Femur (tissue), 1 donor: ENCODE results near the gene IQCB1.
"Not testable (repeated sequence)": the region's sequence is repeated elsewhere in the genome, so short reads cannot be mapped to it uniquely, and the experiment has no call there.

Experiments
- DNase-seq: peaks from one replicate; pipeline ENCODE4 v3.0.0-alpha.2; 2017

The IQCB1 gene

DNA sequence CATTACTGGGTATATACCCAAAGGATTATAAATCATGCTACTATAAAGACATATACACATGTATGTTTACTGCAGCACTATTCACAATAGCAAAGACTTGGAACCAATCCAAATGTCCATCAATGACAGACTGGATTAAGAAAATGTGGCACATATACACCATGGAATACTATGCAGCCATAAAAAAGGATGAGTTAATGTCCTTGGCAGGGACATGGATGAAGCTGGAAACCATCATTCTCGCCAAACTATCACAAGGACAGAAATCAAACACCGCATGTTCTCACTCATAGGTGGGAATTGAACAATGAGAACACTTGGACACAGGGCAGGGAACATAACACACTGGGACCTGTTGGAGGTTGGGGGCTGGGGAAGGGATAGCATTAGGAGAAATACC is 91.8 kb downstream of the IQCB1 start:
- DNase-seq: not testable (repeated sequence)

DNA sequence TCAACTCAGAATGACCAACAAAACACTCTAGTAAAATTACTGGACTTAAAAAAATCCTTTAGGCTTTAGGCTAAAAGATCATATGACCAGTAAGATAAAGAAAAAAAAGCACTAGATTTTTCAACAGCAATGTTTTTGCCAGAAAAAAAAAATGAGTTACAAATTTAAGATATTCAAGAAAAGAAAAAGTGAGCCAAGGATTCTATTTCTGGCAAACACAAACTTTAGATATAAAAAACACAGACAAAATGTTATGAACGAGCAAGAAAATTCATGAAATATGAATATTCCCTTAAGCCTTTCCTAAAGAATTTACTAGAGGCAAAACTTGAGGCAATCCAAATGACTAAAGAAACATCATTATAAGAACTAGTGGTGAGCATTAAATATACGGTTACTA is 94.0 kb downstream of the IQCB1 start:
- DNase-seq: no peak

DNA sequence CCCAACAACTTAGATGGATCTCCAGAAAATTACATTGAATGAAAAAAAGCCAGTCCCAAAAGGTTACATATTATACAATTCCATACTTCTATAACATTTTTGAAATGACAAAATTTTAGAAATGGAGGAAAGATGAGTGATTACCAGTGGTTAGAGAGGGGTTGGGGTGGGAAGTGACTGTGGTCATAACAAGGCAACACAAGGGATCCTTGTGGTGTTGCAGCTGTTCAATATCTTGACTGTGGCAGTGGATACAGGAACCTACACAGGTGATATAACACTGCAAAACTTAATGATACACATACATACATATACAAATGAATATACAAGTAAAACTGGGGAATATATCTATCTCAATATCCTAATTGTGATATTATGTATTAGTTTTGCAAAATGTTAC is 95.0 kb downstream of the IQCB1 start:
- DNase-seq: no peak

DNA sequence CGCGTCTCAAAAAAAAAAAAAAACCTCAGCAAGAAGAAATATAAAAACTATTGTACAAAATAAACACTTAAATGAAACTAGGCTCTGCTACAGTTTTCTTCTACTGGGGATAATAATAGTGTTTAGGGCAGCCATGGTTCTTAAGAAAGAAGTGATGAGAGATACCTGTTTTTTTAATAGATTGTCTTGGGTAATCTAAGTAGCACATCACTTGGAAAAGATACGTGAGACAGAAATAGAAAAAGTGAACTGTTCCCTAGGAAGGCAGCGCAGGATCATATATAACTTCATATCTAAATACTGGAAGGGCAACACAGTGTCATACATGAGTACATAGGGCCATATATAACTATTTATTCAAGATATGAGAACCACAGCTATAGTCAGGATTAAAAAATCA is 97.2 kb downstream of the IQCB1 start:
- no peak for DNase-seq

DNA sequence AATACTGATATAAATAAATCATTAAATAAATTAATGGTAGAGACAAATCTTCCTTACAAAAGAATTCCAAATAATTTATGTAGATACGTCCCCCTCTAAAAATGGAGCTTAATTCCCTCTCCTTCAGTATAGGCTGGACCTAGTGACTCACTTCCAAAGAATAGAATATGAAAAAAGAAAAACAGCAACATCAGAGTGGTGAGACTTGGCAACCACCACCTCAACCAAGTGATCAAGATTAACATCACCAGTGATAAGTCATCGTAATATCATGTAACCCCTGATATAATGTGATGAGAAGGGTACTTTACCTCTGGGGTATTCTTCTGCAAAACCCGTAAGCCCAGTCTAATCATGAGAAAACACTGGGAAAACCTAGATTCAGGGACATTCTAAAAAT is 98.7 kb downstream of the IQCB1 start:
- no peak for DNase-seq

DNA sequence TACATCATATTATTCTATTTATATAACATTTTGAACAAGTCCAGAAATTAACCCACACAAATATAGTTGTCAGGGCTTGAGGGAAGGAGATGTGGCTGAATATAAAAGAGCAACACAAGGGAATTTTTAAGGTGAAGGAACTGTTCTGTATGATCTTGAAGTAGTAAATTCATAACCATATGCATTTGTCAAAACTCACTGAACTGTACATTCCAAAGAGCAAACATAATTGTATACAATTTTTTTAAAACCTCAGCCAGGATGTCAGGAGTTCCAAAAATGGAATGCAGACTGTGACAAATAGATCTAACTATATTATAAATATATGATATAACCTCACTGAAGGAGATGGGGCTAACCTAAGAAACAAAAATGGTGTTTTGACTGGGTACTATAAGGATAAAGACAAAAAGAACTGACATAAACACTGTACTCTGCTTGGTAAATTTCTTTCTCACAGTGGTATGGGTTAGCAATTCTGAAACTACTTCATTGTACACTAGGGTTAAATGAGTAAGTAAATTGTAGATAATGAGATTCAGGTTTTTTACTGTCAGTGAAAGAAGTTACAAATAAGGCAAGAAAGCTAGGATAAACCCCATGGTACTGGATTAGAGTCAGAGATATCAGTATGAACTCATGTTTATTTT is 99.7 kb downstream of the IQCB1 start:
- DNase-seq: no peak

DNA sequence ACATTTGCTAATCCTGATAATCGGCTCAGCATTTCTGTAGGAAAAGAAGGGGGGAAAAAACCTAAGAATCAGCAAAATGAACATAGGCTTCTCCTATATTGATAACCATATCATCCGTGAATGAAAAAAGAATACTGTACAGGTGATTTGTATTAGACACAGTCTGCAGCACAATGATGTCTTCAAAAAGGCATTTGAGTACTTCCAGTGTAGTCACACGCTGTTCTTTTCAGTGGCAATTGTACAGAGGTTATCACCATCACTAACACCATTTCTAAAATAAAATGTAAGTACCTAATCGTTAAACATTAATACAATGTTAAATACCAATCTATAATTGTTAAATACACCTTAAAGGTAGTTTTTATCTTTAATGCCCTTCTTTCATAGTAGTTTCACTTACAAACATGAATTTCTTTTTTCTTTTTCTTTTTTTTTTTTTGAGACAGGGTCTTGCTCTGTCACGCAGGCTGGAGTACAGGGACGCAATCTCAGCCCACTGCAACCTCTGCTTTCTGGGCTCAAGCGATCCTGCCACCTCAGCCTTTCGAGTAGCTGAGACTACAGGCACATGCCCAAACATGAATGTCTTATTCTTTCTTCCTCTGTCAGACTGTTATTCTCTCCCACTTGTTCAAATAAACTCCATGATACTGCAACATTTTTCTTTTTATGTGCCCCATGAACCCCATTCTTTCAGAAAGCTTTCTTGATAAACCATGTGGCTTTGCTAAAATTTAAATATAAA is 103.7 kb downstream of the IQCB1 start:
- no peak for DNase-seq

DNA sequence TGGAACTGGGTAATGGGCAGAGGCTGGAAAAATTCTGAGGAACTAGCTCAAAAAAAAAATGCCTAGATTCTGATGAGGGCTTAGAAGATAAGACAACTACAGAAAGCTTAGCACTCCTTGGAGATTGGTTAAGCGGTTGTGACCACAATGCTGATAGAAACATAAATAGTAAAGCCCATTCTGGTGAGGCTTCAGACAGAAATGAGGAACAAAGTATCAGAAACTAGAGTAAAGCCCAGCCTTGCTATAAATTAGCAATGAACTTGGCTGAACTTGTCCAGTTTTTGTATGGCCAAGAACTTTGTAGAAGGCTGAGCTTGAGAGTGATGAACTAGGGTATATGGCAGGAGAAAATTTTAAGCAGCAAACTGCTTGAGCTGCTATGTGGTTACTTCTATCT is 110.7 kb downstream of the IQCB1 start:
- no peak for DNase-seq

DNA sequence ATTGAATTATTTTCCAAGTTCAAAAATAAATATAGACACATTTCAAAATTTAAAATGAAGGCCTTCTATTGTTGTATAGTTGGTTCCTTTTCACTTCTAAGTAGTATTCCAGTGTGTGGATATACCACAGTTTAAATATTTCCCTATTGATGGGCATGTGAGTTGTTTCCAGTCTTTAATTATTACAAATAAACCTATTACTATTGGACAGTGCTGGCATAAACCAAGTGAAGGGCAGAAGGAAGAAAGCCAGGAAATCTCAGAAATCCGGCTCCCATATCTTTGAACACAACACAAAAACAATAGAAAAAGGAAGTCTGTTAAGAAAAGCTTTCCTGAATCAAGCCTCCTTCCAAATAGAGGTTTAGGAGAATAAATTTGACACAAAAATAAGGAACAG is 111.4 kb downstream of the IQCB1 start:
- DNase-seq: no peak

DNA sequence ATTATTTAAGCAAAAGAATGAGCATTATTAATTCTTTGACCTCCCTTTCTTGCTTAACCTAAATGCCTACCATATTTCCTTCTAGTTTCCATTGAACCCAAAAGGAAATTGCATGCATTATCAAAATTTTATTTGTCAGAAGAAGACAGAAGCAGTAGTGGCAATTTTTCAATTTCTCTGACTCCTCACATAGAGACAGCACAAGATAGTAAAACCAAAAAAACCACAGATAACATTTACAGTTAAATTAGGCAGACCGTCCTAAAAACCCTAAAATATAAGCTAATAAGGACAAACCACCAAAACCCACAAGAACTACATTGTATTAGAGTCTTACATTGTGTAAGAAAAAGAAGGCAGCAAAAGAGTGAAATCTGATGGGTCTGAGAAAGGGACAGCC is 112.4 kb downstream of the IQCB1 start:
- DNase-seq: no peak

DNA sequence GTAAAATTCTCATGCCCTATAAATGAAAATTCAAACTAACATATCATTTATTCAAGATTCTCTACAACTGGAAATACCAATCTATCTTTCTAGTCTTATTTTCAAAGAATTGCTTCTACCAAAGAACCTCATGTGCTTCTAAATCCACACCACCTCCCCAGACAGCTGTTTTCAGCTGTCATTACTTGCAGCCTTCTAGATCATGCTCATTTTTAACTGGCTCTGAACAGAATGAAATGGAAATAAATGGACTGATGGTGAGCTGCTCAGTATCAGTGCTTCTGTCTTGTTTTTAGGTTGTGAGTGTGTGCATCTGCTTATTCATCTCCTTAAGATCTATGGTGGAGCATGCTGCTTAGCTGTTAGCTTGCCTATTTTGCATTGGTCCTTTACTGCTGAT is 114.7 kb downstream of the IQCB1 start:
- no peak for DNase-seq
